Measurements from ENCODE around the gene CCDC32.
A peak's percentile ranks its signal among the peaks of the same experiment; 100 is the strongest.

CCDC32 gene

GRCh38 chr15:40508216-40508615 is 56.6 kb downstream of the CCDC32 start:
- H3K4me3 Mint-ChIP-seq = no peak overlapping the region
- peaks cover 69% of the 10 kb centered on the region for H3K27me3 Mint-ChIP-seq
- peaks cover 30% of the 10 kb centered on the region for H3K4me1 Mint-ChIP-seq

DNA sequence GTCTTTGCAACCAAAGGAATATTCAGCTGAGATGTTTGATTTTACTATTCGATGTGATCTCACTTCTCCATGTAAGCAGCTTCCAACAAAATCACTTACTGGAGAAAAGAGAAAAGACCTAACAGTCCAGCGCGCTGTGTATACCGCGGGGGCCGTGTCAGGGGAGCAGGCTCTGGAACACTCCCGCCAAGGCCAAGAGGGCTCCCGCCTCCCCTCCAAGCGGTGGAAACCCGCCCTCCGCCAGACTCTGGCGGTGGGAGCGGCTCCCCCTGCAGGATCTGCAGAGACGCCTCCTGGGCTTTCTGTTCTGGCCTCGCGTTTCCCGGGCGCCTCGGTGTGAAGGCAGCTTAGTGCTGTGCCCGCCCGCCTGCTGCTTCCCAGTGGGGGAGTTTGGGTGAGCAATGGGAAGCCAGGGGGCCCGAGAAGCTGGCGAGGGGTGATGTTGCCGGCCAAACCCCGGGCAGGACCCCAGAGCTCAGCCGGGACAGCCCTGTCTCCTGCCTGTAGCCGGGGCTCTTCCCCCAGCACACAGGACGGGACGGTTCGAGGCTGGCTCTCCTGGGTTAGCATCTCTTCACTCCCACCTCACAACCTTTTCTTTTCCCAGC is 57.8 kb downstream of the CCDC32 start:
- no peak overlapping the region for H3K27ac Mint-ChIP-seq
- DNase-seq (peak; percentile 52 to 63), ATAC-seq (peak; percentile 83)
- H3K9me3 Mint-ChIP-seq = no peaks in the 10 kb centered on the region
- peaks cover 66% of the 10 kb centered on the region for H3K27me3 Mint-ChIP-seq
- H3K4me1 Mint-ChIP-seq = peaks cover 25% of the 10 kb centered on the region
- peak overlapping the region; percentile 46 to 68 for H3K4me3 Mint-ChIP-seq

More at GRCh38 chr15:40508216-40508615, 56.6 kb downstream of the CCDC32 start:
- ATAC-seq (no peak), DNase-seq (no peak)
- Mint-ChIP-seq H3K27ac (no peak overlapping the region), H3K9me3 (no peaks in the 10 kb centered on the region)

All from stimulated activated naive CD8-positive, alpha-beta T cell treated with anti-CD3 and anti-CD28 coated beads, Interleukin-15, amount 100 ng/mL, for 72 hours (primary cell).